Activated naive CD8-positive, alpha-beta T cell treated with anti-CD3 and anti-CD28 coated beads, Interleukin-2, amount 10 ng/mL, durations not matched to agents 7 days and 5 days (primary cell): ENCODE data around the gene ELAVL1. TPM values are rescaled to one million over a fixed set of nuclear protein-coding genes. Genes with fewer than 3 reads are reported as not detected.

ENCODE experiments used
- ATAC-seq: fragments of 150-1000 bp; cut with Tn5 transposase; one replicate; pipeline ENCODE4 v1.10.0; 2021; ENCODE audit warnings: low read depth, moderate library complexity
- POLR2A ChIA-PET: fragments of 350-600 bp; sonication (Branson Sonifier 250); formaldehyde crosslinking; loops from one replicate; lab custom pipeline; 2021; ENCODE audit warnings: antibody characterized with exemption; lab: Charles Lee
- DNase-seq: peaks from one replicate; pipeline ENCODE4 v3.0.0; 2021
- H3K27ac Mint-ChIP-seq: one replicate; pipeline ENCODE4 v1.8.0; 2022; ENCODE audit warnings: mild to moderate bottlenecking, mixed read lengths
- H3K27me3 Mint-ChIP-seq: one replicate; pipeline ENCODE4 v1.8.0; 2022; ENCODE audit warnings: mild to moderate bottlenecking, moderate library complexity, mixed read lengths
- H3K36me3 Mint-ChIP-seq: one replicate; pipeline ENCODE4 v1.8.0; 2021; ENCODE audit warnings: mild to moderate bottlenecking, mixed read lengths
- H3K4me1 Mint-ChIP-seq: one replicate; pipeline ENCODE4 v1.8.0; 2021; ENCODE audit warnings: mixed read lengths
- H3K4me3 Mint-ChIP-seq: one replicate; pipeline ENCODE4 v1.8.0; 2022; ENCODE audit warnings: mild to moderate bottlenecking, moderate library complexity, mixed read lengths
- H3K9me3 Mint-ChIP-seq: one replicate; pipeline ENCODE4 v1.8.0; 2021; ENCODE audit warnings: mixed read lengths
- total RNA-seq, 2 experiments: library from RNA; stranded (reverse); gene quantifications; one replicate each; pipeline ENCODE4 v1.2.3, GENCODE V29; 2021

Gene ELAVL1
- total RNA-seq, 2 experiments from 2014 or later: 90.9 to 91.5 TPM

DNA sequence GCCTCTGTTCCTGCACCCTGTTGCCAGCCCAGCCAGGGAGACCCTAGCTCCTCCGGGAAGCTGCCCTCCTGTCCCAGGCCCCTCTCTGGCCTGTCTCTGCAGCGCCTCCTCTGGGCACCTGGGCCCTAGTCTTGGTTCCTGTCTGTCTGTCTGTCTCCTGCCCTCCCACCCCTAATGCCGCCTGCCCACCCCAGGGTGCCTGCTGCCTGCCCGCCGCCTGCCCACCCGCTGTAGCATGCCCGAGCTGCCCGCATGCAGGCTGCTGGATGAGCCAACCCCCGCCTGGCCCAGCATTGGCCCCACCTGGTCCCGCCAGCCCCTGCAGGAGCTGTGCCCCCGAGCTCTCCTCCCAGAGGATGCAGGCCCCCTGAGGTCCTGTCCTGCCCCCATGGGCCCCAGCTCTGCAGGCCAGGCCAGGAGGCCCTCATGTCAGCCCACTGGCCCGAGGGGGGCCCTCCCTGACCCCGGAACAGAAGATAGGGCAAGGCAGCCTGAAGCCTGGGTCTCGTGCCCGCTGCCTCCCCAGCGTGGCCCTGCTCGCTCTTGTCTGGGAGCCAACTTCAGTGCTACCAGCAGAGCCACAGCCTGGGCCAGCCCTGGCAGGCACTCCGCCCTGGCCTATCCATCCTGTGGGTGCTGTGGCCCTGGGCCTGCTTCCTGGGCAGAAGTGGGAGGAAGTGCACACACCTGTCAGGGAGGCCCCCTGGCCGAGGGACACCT, 96.5 kb downstream of the ELAVL1 start:
- Mint-ChIP-seq H3K27ac (no peak overlapping the region), H3K4me3 (no peak overlapping the region), H3K36me3 (peaks cover 10% of the 10 kb centered on the region), H3K4me1 (peaks cover 11% of the 10 kb centered on the region), H3K9me3 (no peaks in the 10 kb centered on the region), H3K27me3 (no peaks in the 10 kb centered on the region)
- POLR2A ChIA-PET: interaction anchor here (1.3 to 1.5 kb wide), 2 partner anchors 11 to 12 kb away, joined by 3 to 4 read pairs; partner anchors contain the start of gene SNAPC2
- no peak for DNase-seq
- no peak for ATAC-seq

Other genes starting within 250 kb of the ELAVL1 start
- not detected for gene CLEC4M, start 242.4 kb downstream of the ELAVL1 start, total RNA-seq
- gene EVI5L, start 175.4 kb downstream of the ELAVL1 start, total RNA-seq: 10 to 100 TPM in 1 of 2 experiments, 1 to 10 TPM in 1; 9.6 to 10.4 TPM
- gene PRR36, start 131.3 kb downstream of the ELAVL1 start, total RNA-seq: under 1 TPM; 0.40 to 0.78 TPM
- gene LRRC8E, start 117.1 kb downstream of the ELAVL1 start, total RNA-seq: not detected
- 10 to 100 TPM; 46.8 to 46.9 TPM for gene MAP2K7, start 101.8 kb downstream of the ELAVL1 start, total RNA-seq
- 1 to 10 TPM; 2.2 to 3.6 TPM for gene TGFBR3L, start 90.8 kb downstream of the ELAVL1 start, total RNA-seq
- 10 to 100 TPM; 18.3 to 20.7 TPM for gene SNAPC2, start 85.3 kb downstream of the ELAVL1 start, total RNA-seq
- gene CTXN1, start 79.5 kb downstream of the ELAVL1 start, total RNA-seq: not detected
- gene TIMM44, start 62.0 kb downstream of the ELAVL1 start, total RNA-seq: 10 to 100 TPM; 66.6 to 67.8 TPM
- gene CCL25, start 47.1 kb upstream of the ELAVL1 start, total RNA-seq: 10 to 100 TPM; 15.9 to 19.0 TPM
- gene FBN3, start 144.0 kb upstream of the ELAVL1 start, total RNA-seq: under 1 TPM; 0.03 to 0.50 TPM
- gene CERS4, start 203.7 kb upstream of the ELAVL1 start, total RNA-seq: 10 to 100 TPM; 32.5 to 32.8 TPM